ENCODE measurements around the gene CRADD.
"Not testable (repeated sequence)": the region's sequence is repeated elsewhere in the genome, so short reads cannot be mapped to it uniquely, and the experiment has no call there.

Gene CRADD

GRCh38 chr12:93882763-93883162 is 205.6 kb downstream of the CRADD start:
- DNase-seq, result no peak

- DNase-seq, result no peak
Observed at GRCh38 chr12:93883436-93884154, 206.4 kb downstream of the CRADD start.

- DNase-seq, result no peak
Observed at GRCh38 chr12:93884794-93885460, 207.8 kb downstream of the CRADD start.

DNA sequence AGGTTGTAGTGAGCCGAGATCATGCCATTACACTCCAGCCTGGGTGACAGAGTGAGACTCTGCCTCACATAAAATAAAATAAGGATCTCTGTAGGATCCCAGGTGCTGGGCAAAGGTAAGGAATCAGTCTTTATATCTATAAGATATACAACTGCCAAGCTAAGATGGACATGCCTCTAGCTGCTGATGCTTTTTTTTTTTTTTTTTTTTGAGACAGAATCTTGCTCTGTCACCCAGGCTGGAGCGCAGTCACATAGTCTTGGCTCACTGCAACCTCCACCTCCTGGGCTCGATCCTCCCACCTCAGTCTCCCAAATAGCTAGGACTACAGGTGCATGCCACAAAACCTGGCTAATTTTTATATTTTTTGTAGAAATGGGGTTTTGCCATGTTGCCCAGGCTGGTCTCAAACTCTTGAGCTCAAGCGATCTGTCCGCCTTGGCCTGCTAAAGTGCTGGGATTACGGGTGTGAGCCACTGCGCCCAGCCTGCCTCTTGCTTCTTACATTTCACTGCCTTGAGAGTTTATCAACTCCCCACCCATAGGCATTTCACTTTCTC is 208.9 kb downstream of the CRADD start:
- not testable (repeated sequence) for DNase-seq

- DNase-seq, result no peak
Observed at GRCh38 chr12:93886533-93887511, 209.6 kb downstream of the CRADD start.

- no peak for DNase-seq
Observed at GRCh38 chr12:93888964-93889363, 211.8 kb downstream of the CRADD start.

- no peak for DNase-seq
Observed at GRCh38 chr12:93889516-93890212, 212.5 kb downstream of the CRADD start.

DNA sequence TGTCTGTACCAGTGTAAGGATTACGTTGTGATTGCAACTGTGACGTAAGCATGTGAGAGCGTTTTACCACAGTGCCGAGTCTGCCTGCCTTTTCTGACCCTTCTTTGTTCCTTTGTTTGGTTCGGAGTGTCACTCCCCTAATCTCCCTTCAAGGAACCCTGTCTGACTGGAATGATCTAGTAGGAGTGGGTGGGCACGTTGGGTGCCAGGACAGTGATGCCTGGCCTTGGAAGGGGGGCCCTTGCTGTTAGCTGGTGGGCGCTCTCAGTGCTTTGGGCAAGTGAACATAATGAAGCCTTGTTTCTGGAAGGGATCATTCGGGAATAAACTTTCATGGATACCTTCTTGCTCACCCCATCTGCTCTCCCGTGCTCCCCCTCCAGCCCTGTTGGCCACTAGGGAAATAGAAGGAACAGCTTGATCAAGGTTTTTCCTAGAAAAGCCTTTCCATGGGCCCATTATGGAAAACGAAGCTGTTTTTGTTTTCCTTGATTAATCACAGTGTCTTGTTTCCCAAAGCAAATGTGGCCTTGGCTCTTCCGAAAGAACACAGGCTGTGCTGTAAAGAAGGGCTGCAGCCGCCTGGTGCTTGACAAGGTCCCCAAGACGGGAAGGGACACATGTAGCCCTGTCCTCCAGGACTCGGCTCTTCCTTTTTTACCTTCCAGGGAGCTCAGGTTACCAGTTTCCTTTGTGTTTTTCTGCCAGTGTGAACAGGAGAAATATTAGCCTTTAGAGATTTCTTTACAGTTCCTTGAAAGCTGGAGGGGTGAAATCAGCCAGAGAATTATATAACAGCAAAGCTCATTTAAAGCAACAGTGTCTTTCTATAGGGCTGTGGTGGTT is 215.5 kb downstream of the CRADD start:
- DNase-seq, result no peak

DNA sequence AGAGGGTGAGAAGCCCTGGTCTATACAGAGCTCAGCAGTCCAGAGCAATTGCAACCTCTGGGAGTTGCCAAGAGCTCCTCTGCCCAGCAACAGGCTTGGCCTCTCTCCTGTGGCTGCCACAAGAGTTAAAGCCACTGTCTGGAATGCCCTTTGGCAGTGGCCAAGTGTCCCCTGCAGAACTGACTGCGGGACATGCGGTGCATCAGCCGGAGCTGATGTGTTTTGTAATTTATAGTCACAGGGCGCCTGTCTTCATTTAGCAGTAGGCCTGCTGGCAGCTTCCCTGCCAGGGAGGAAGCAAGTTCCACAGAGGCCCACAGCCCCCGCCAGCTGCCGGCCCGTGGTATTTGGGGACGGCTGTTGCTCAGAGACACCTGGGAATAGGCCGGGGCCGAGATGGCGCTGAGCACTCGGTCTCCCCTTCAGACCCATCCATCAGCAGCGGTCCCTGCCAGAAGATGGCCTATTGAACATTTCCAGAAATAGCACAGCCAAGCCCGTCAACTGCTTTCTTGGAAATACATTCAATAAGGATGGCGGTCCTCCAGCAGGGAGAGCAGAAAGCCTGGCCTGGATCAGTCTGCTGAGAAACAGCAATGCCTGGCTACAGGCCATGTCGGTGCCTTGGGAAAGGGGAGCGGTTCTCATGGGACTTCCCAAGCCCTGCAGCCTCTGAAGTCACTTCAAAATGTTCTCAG is 217.4 kb downstream of the CRADD start:
- no peak for DNase-seq

GRCh38 chr12:93895089-93895445 is 217.9 kb downstream of the CRADD start:
- DNase-seq, result no peak

DNA sequence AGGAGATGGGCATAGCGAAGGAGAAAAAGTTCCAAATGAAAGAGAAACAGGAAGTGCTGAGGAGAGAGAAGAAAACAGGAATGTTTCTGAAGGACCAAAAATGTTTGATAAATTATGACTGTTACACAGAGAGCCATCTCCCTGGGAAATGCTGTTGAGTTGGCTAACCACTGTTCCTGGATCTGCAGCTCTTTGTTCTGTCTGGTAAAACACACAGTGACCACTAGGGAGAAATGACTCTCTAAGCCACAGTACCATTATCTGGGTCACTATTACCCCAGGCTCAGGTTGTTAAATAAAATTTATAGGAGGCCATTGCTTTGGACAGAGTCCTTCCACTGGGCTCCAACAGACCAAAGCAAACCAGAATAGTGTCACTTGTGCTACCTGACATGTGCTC is 219.3 kb downstream of the CRADD start:
- no peak for DNase-seq

DNA sequence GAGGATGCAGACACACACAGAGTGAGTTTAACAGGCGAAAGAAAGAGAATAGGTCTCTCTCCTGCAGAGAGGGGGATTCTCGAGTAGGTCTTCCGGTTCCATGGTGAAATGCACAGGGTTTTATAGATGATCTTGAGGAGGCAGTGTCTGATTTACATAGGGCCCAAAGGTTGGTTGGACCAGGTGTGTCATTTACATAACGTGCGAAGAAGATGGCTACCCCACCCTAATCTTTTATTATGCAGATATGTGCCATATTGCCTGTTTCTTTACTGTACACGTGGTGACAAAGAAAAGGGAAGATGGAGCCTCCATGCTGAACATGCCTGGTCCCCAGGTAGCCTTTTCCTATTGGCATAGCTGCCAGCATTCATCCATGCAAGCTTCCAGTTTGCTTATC is 219.8 kb downstream of the CRADD start:
- no peak for DNase-seq

GRCh38 chr12:93901739-93902138 is 224.6 kb downstream of the CRADD start:
- DNase-seq, result no peak

GRCh38 chr12:93902192-93902591 is 225.0 kb downstream of the CRADD start:
- no peak for DNase-seq

DNA sequence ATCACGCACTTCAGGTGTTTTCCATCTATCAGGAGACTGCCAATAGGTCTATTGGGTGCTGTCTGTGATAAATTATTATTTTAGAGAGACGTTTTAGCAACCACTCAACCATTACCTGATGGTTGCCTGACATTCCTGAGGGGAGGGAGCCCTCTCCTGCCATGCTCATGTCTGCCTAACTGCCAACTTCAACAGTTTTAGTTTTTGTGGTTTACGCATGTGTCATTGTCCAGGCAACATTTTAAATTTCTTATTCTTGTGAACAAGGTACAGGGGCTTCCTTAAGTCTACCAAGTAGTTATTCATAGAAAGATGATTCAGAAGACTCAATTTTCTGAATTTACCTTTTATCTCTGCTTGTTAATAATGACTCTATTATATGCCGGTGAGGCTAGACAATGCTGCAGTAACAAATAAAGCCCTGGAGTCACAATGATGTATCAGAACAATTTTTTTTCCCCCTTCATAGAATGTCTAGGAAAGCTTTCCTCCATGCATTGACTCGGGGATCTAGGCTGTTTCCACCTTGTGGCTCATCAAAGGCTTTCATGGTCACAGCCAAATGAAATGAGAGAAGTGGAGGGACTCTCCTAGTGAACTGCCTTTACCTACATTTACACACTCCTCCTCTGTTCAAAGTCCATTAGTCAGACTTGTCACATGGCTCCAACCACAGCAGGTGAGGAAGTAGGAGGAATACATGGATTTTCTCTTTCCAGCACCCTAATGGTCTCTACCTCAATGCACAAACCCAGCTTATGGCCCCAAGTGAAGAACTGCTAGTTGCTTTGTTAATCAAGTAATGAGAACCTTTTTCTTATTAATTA is 225.8 kb downstream of the CRADD start:
- DNase-seq, result no peak

DNA sequence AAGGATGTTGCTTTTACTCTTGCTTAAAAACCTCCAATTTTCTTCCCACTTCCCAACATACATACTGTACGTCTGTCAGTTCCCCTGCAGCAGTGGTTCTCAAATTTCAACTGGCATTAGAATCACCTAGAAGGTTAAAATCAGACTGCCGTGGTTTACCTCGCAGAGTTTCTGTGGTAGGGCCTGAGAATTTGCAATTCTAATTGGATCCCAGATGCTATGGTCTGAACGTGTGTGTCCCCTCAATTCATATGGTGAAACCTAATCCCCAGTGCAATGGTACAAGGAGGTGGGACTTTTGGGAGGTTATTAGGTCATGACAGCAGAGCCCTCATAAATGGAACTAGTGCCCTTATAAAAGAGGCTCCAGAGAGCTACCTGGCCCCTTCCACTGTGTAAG is 226.9 kb downstream of the CRADD start:
- no peak for DNase-seq

- DNase-seq, result no peak
Observed at GRCh38 chr12:93908264-93908663, 231.1 kb downstream of the CRADD start.

DNA sequence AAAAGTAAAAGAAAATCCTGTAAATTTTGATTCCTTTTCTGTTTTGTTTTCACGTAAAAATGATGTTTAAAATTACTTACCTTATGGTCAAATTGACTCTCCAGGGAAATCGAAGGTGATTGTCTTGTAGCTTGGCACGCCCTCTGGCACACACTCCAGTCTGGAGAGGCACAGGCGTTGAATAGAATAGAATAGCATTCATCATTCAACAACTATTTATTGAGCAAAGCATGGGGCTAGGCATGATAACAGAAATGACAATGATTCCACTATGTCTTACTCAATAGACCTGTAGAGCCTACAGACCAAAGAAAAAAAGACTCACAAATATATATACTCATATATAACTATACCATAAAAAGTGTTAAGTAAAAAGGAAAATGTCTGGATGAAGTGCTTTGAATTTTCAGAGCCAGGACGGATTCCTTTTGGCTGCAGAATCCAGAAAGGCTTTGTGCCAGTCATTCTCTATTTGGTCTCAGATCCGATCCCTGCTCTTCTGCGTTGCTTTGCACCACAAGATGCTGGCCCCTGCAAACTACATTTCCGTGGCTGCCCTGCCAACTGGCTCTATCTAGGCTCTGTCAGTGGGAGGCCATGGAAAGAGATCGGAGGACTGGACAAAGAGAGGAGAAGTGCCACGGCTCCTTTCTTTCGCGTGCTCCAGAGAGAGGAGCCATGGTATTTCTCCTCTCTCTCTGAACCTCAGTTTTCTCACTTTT is 231.8 kb downstream of the CRADD start:
- DNase-seq, result no peak

- DNase-seq, result no peak
Observed at GRCh38 chr12:93911396-93911795, 234.2 kb downstream of the CRADD start.

Data from activated CD4-positive, alpha-beta T cell treated with anti-CD3 and anti-CD28 coated beads, Interleukin-2, Interleukin-6, amounts not matched to agents 100 ng/mL and 50 ng/mL, durations not matched to agents 16 hours and 8 hours (primary cell).